Measurements from ENCODE around the gene PROSER3.

DNA sequence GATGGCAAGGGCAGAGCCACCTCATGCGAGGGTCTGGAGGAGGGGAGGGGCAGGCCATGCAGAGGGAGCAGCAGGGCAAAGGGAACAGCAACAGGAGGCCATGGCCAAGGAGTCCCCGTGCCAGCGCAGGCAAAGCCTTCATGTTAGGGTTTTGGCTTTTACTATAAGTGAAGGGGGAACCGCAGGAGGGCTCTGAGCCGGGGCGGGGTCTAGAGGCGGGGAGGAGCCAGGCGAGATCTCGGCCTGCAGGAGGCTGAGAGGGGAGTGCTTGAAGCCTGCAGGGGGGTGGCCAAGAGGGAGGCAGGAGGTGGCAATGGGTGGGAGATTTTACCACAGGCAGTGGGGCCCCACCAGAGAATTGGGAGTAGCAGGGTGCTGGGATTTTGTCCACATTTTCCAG, 23.7 kb downstream of the PROSER3 start:
- TF ChIP-seq, protein P1, sequence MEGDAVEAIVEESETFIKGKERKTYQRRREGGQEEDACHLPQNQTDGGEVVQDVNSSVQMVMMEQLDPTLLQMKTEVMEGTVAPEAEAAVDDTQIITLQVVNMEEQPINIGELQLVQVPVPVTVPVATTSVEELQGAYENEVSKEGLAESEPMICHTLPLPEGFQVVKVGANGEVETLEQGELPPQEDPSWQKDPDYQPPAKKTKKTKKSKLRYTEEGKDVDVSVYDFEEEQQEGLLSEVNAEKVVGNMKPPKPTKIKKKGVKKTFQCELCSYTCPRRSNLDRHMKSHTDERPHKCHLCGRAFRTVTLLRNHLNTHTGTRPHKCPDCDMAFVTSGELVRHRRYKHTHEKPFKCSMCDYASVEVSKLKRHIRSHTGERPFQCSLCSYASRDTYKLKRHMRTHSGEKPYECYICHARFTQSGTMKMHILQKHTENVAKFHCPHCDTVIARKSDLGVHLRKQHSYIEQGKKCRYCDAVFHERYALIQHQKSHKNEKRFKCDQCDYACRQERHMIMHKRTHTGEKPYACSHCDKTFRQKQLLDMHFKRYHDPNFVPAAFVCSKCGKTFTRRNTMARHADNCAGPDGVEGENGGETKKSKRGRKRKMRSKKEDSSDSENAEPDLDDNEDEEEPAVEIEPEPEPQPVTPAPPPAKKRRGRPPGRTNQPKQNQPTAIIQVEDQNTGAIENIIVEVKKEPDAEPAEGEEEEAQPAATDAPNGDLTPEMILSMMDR (IDR thresholded peaks at IDR 0.05): no peak
- no peak for TF ChIP-seq POLR2A (IDR thresholded peaks at IDR 0.05)
